GM19397 (cell line): Measurements from ENCODE around the gene MUSTN1.

ENCODE experiments used
- ATAC-seq: cut with Tn5 transposase; IDR thresholded peaks from one replicate; pipeline ENCODE4 v1.9.1; 2021; ENCODE audit warnings: mild to moderate bottlenecking, moderate library complexity; ENCODE audit not compliant: unreplicated experiment

MUSTN1 gene

DNA sequence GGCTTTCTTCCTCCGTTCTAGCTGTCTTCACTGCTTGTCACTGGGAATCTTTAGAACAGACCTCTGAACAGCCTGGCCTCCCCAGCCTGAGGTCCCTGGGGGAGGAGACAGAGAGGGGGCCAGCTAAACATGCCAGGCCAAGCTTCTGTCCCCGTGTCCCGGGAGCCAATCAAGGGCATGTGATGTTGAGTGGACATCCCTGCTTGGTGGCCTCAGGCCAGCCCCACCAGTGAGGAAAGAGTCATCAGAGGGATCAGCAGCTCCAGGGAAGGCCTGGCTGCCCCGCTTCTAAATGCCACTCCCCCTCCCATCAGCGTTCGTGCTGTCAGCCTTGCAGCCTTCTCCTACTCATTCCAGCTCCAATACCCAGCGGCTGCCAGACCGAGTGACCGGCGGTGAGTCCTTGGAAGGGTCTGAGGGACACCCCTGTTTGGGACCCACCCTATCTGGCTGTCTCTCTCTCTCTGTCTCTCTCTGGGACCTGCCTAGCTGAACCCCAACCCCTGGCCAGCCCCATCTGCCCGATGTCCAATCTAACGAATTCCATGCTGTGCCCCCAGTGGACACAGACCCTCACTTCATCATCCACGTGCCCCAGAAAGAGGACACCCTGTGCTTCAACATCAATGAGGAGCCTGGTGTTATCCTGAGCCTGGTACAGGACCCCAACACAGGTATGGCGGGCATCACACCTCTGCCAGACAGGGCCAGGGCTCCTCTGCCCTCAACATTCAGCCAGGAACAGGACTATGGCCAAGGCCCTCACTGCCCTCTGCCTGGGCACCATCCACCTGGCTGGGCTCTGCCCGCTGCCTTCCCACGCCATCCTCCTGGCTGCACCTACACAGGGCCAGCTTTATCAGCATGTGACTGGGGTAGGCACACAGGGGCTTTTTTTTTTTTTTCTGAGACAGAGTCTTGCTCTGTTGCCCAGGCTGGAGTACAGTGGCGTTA lies 46.9 kb downstream of the MUSTN1 start:
- ATAC-seq, result no peak

- ATAC-seq, result no peak
These were observed 47.6 kb downstream of the MUSTN1 start for GRCh38 chr3:52787246-52787645.

DNA sequence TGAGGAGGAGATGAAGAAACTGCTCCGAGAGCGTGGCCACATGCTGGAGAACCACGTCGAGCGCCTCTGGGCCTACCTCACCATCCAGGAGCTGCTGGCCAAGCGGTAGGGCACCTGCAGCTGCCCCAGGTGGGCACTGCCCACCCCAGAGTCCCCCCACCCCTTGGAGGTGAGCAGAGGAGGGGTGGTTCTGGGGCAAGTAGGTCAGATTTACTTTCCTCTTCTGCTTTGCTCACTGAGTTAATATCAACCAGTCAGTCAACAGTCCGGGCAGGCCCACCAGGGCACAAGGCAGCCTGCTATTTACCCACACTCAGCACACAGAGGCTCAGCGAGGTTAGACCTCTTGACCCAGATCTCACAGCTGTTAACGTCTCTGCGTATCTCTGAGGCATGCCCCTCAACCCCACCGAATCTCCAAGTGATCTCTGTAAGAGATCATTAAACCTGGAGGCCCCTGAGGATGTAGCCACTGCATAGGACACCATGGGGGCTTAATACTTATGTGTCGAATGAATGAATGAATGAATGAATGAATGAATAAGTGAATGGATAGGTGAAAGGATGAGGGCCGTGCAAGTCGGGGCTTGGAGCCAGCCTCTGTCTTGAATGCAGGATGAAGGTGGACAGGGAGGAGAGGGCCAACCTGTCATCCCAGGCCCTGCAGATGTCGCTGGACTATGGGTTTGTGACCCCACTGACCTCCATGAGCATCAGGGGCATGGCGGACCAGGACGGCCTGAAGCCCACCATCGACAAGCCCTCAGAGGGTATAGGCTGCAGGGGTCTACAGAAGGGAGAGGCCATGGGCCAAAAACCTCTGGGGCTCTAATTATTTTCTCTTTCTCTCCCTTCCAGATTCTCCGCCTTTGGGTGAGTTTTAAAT lies 48.2 kb downstream of the MUSTN1 start:
- ATAC-seq, result no peak

GRCh38 chr3:52784931-52785590 lies 49.8 kb downstream of the MUSTN1 start:
- ATAC-seq, result no peak

DNA sequence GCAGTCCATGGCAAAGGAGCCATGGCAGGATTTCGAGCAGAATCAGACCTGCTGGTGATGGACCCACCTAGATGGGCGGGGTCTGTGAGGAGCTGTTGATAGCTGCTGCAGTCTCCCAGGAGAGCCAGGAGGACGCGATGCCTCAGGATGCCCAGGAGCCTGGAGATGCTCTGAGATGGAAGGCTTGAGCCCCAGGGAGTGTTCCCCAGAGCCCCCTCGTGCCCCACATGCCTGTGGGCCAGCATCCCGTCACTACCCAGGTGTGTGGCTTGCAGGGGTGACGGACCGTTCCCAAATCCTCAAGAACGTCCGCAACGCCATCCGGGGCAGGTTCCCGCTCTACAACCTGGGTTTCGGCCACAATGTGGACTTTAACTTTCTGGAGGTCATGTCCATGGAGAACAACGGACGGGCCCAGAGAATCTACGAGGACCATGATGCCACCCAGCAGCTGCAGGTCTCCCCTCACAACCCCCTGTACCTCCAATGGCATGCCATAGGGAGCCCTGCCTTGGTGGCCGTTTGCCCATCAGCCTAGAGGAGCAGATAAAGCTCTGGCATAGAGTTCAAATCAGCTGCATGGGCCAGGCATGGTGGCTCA lies 50.7 kb downstream of the MUSTN1 start:
- no peak for ATAC-seq

GRCh38 chr3:52783211-52783555 lies 51.6 kb downstream of the MUSTN1 start:
- ATAC-seq, result no peak
